HG03342 (cell line): ENCODE results near the gene RAD50.

ENCODE experiments used
- ATAC-seq: cut with Tn5 transposase; IDR thresholded peaks from one replicate; pipeline ENCODE4 v1.9.1; 2021; ENCODE audit warnings: mild to moderate bottlenecking, moderate library complexity; ENCODE audit not compliant: unreplicated experiment

The RAD50 gene

DNA sequence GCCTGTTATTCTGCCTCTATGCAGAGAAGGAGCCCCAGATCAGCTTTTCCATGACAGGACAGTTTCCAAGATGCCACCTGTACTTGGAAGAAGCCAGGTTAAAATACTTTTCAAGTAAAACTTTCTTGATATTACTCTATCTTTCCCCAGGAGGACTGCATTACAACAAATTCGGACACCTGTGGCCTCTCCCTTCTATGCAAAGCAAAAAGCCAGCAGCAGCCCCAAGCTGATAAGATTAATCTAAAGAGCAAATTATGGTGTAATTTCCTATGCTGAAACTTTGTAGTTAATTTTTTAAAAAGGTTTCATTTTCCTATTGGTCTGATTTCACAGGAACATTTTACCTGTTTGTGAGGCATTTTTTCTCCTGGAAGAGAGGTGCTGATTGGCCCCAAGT lies 116.7 kb downstream of the RAD50 start:
- no peak for ATAC-seq

GRCh38 chr5:132673939-132674630 lies 117.3 kb downstream of the RAD50 start, which contains the start of gene IL4:
Gene IL4 (plus strand): TSS chr5:132673989. CDS start chr5:132674051, 62 bp downstream.
- no peak for ATAC-seq

- ATAC-seq = peak; percentile 83
Observed at GRCh38 chr5:132674671-132675506, 118.1 kb downstream of the RAD50 start.

- ATAC-seq = no peak
Observed at GRCh38 chr5:132675936-132676689, 119.3 kb downstream of the RAD50 start.

GRCh38 chr5:132677191-132677590 lies 120.4 kb downstream of the RAD50 start:
- ATAC-seq = no peak

GRCh38 chr5:132677682-132678400 lies 121.1 kb downstream of the RAD50 start:
- no peak for ATAC-seq

GRCh38 chr5:132678735-132679134 lies 122.0 kb downstream of the RAD50 start:
- no peak for ATAC-seq

- no peak for ATAC-seq
Observed at GRCh38 chr5:132679166-132679565, 122.4 kb downstream of the RAD50 start.

- no peak for ATAC-seq
Observed at GRCh38 chr5:132679717-132680380, 123.1 kb downstream of the RAD50 start.

- no peak for ATAC-seq
Observed at GRCh38 chr5:132680780-132681475, 124.2 kb downstream of the RAD50 start.

DNA sequence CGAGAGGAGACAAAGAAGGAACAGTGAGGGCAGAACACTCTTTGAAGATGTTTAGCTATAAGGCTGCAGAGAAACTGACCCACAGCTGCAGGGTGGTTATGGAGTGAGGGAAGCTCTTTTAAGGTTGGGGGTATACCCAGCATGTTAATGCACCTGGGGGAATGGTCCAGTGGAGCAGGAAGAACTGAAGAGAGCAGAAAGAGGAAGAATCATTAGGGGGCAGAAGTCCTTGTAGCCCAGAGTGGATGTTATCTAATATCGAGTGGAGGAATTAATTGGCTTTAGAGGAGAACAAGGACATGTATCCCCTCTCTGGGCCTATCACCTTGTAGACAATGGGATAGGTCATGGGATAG lies 124.7 kb downstream of the RAD50 start:
- no peak for ATAC-seq

DNA sequence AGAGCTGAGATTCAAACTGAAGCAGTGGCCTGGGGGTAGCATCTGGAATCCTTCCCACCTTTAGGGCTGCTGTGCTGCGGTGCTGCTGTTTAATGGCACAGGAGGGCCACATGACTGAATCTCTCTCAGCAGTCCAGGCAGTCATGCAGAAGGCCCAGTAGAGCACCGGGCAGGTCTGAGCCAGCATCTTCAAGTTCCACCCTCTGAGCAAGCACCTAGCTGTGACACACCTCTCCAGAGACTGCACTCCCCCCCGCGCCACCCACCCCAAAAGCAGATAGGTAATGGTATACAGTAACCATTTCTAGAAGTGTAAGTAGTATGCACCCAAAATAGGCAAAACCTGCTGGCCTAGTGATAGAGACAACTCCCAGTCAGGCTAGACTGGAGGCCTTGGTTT lies 125.2 kb downstream of the RAD50 start:
- no peak for ATAC-seq

- ATAC-seq = no peak
Observed at GRCh38 chr5:132684491-132684890, 127.7 kb downstream of the RAD50 start.

DNA sequence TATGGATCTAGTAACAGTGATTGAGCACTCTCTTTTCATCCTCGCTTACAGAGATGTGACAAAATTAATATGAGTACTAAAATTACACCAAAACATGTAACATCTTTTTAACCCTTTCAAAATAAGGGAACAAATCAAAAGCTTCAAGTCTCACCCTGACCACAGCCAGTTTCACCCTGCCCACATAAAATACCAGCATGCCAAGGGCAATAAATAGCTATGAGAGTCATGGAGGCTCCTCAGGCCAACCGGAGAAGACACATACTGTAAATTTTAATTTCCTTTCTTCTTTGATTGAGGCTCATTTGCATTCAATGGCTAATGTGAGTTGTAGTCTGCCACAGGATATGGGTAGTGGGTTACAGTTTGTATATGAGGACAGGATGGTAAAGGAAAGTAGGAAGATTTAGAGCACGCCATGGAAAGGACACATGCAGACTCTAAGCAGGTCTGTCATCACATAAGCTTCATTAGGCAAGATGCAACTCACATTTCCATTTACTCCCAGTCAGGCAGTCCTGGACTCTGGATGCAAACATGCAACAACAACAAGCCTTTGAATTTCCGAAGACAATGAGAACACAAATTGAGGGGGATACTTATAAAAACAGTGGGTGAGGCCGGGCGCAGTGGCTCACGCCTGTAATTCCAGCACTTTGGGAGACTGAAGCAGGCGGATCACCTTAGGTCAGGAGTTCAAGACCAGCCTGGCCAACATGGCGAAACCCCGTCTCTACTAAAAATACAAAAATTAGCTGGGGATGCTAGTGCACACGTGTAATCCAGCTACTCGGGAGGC lies 128.3 kb downstream of the RAD50 start:
- no peak for ATAC-seq

DNA sequence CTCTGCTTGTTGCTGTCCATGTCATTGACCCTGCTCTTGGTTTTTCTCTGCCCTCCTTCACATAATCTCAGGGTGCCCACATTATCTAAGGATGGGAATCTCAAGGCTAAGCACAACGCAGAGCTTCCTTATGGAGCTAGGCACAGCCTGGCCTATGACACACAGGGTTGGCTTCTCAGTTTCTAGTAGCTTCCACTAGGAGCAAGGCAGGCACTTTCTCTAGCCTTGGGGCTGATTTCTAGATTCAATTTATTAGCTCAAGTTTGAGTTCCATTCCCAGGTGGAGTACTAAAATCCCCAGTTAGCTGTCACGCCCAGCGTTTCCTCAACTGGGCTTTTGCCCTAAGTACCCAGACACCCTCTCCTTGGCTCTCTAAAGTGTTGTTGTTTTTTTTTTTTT lies 129.4 kb downstream of the RAD50 start:
- no peak for ATAC-seq

GRCh38 chr5:132687995-132688394 lies 131.2 kb downstream of the RAD50 start:
- no peak for ATAC-seq

DNA sequence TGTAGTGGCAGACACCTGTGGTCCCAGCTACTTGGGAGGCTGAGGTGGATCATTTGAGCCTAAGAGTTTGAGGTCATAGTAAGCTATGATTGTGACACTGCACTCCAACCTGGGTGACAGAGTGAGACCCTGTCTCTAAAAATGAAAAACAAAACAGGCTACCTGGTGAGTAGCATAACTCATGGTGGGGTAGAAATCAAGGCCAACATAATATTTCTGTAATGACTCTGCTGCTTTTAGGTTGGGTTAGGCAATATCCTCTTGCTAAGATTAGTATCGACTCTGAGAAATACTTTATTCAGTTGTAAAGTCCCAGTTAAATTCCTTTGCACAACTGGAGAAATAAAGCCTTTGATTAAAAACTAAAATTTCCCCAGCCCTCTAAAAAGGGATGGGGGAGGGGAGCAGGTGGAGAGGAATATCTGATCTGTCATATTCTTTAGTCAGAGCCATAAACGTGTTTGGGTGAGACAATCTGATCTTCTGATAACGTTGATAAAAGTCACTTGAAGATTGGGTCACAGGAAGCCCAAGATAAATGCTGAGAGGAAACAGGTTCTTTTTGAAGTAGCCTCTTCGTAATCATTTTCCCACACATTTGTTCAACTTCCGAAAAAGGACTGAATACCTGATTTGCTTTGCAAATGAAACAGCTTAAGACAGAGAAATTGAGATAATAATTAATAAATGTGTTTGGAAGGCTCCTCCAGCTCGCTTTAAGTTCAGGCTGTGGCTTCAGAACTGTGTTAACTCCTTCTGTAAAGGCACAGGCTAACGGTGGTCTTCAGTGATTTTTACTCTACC lies 132.0 kb downstream of the RAD50 start:
- ATAC-seq = no peak

- no peak for ATAC-seq
Observed at GRCh38 chr5:132689513-132689912, 132.7 kb downstream of the RAD50 start.
